B cell (primary cell): Measurements from ENCODE around the gene CYB561D1. TPM values are rescaled to one million over a fixed set of nuclear protein-coding genes. Genes with fewer than 3 reads are reported as not detected.

Source experiments
- ATAC-seq: fragments of 200-7000 bp; cut with Tn5 transposase; one replicate; pipeline ENCODE4 v1.10.0; 2021; ENCODE audit warnings: low read depth, mild to moderate bottlenecking, moderate number of reproducible peaks, moderate library complexity
- CTCF ChIA-PET: fragments of 350-600 bp; sonication (Branson Sonifier 250); formaldehyde crosslinking; loops from one replicate; lab custom pipeline; 2021; ENCODE audit warnings: antibody characterized with exemption, inconsistent platforms; lab: Charles Lee
- POLR2A ChIA-PET: fragments of 350-600 bp; sonication (Branson Sonifier 250); formaldehyde crosslinking; loops from one replicate; lab custom pipeline; 2021; ENCODE audit warnings: antibody characterized with exemption; lab: Charles Lee
- DNase-seq: peaks from one replicate; pipeline ENCODE4 v3.0.0; 2013
- H2AFZ ChIP-seq: 2 replicates; pipeline ENCODE4 v1.6.1; 2012; ENCODE audit warnings: mild to moderate bottlenecking, low read depth, low read length; ENCODE audit not compliant: insufficient read depth, poor library complexity, severe bottlenecking
- H3K27ac ChIP-seq, 2 donors: 1 replicate in 1 of 2; 2 replicates in 1 of 2; pipeline ENCODE4 v1.5.1; 2012 to 2013; ENCODE audit warnings: low read length in 2 of 2, mild to moderate bottlenecking in 2 of 2, moderate library complexity in 1 of 2
- H3K27me3 ChIP-seq, 4 experiments: fragments of 200-600 bp in 1 of 4; sonication (generic) in 1 of 4; replicated peaks in 1 of 4; 1 replicate in 2 of 4; 2 replicates in 2 of 4; pipeline versions ENCODE4 v1.6.1 to v1.7.0; 2013 to 2016; ENCODE audit warnings: low read length in 3 of 4, mild to moderate bottlenecking in 2 of 4, mixed read lengths in 1 of 4, moderate library complexity in 1 of 4; ENCODE audit not compliant: insufficient read depth in 4 of 4, control insufficient read depth in 3 of 4; ENCODE audit errors: control extremely low read depth in 1 of 4
- H3K36me3 ChIP-seq, 2 experiments: replicated peaks in 1 of 2; 1 replicate in 1 of 2; 2 replicates in 1 of 2; pipeline versions ENCODE4 v1.6.1 to v1.7.1; 2013; ENCODE audit warnings: low read length in 1 of 2; ENCODE audit not compliant: insufficient read depth in 2 of 2, control insufficient read depth in 1 of 2; ENCODE audit errors: control extremely low read depth in 1 of 2, extremely low read depth in 1 of 2
- H3K4me1 ChIP-seq, 2 donors: fragments of 200-600 bp in 1 of 2; sonication (generic) in 1 of 2; 1 replicate in 1 of 2; 2 replicates in 1 of 2; pipeline versions ENCODE4 v1.5.1 to v1.6.1; 2013 to 2017; ENCODE audit warnings: low read length in 2 of 2; ENCODE audit not compliant: control insufficient read depth in 2 of 2, insufficient read depth in 2 of 2
- H3K4me2 ChIP-seq: replicated peaks from 2 replicates; pipeline ENCODE3; 2012; ENCODE audit warnings: mild to moderate bottlenecking, low read depth, low read length; ENCODE audit not compliant: poor library complexity, severe bottlenecking
- H3K4me3 ChIP-seq, 5 experiments: fragments of 200-600 bp in 1 of 5; sonication (generic) in 1 of 5; 1 replicate in 3 of 5; 2 replicates in 2 of 5; pipeline versions ENCODE4 v1.5.1 to v1.7.0; 2011 to 2016; ENCODE audit warnings: low read length in 4 of 5, mild to moderate bottlenecking in 4 of 5, low read depth in 2 of 5, control low read depth in 1 of 5, moderate library complexity in 1 of 5; ENCODE audit not compliant: insufficient read depth in 1 of 5; ENCODE audit errors: control extremely low read depth in 1 of 5, extremely low read depth in 1 of 5
- H3K79me2 ChIP-seq: fragments of 200-600 bp; sonication (generic); one replicate; pipeline ENCODE4 v1.6.0; 2016; ENCODE audit warnings: low read length; ENCODE audit not compliant: control insufficient read depth, insufficient read depth
- H3K9ac ChIP-seq: fragments of 200-600 bp; sonication (generic); 2 replicates; pipeline ENCODE4 v1.6.1; 2017; ENCODE audit warnings: mild to moderate bottlenecking, low read length, moderate library complexity
- H3K9me3 ChIP-seq, 3 donors: one replicate each; pipeline versions ENCODE4 v1.6.1 to v1.7.1; 2013; ENCODE audit warnings: low read length in 2 of 3; ENCODE audit not compliant: control insufficient read depth in 2 of 3, insufficient read depth in 1 of 3; ENCODE audit errors: control extremely low read depth in 1 of 3
- H4K20me1 ChIP-seq: 2 replicates; pipeline ENCODE4 v1.6.0; 2012; ENCODE audit warnings: mild to moderate bottlenecking, low read length; ENCODE audit not compliant: insufficient read depth, control insufficient read depth, poor library complexity, severe bottlenecking
- H3K27ac Mint-ChIP-seq: one replicate; pipeline ENCODE4 v1.8.0; 2021; ENCODE audit warnings: mixed read lengths
- H3K27me3 Mint-ChIP-seq: one replicate; pipeline ENCODE4 v1.8.0; 2021; ENCODE audit warnings: mixed read lengths
- H3K4me1 Mint-ChIP-seq: one replicate; pipeline ENCODE4 v1.8.0; 2021; ENCODE audit warnings: mixed read lengths
- H3K4me3 Mint-ChIP-seq: one replicate; pipeline ENCODE4 v1.8.0; 2021; ENCODE audit warnings: mixed read lengths
- H3K9me3 Mint-ChIP-seq: one replicate; pipeline ENCODE4 v1.8.0; 2022; ENCODE audit warnings: mixed read lengths; ENCODE audit not compliant: insufficient read depth
- EZH2 ChIP-seq: IDR thresholded peaks from 2 replicates; pipeline ENCODE4 v1.6.1; 2012; ENCODE audit warnings: borderline replicate concordance, low read depth, mild to moderate bottlenecking, moderate library complexity, low read length; ENCODE audit not compliant: insufficient read depth, poor library complexity, severe bottlenecking
- WGBS: methylation state at CpG from one replicate; pipeline ENCODE4 v1.1.5; 2013; ENCODE audit warnings: missing lambda C conversion rate; ENCODE audit not compliant: insufficient coverage; 5-methylcytosine and 5-hydroxymethylcytosine counted together
- intact Hi-C: fragments of 100-400 bp; cut with micrococcal nuclease; formaldehyde crosslinking; loops from one replicate; pipeline ENCODE4 v1.10.0; 2022
- polyA plus RNA-seq: library from polyadenylated mRNA; depleted of rRNA; stranded (reverse); fragments of >200 nt; gene quantifications from 2 replicates; pipeline ENCODE4 v1.2.3, GENCODE V29; 2012
- total RNA-seq, 2 donors: library from RNA; stranded (reverse); fragments of 120-200 nt in 1 of 2; gene quantifications; 1 replicate in 1 of 2; 2 replicates in 1 of 2; pipeline versions ENCODE4 v1.2.3 to v1.2.4, GENCODE V29; 2013 to 2022
- TF ChIP-seq, protein P1 (sequence below): fragments of 200-600 bp; IDR thresholded peaks from one replicate; pipeline ENCODE4 v1.8.0; 2022; ENCODE audit warnings: antibody characterized with exemption, mild to moderate bottlenecking

Gene CYB561D1
- total and polyA plus RNA-seq, 2 donors (not counting 1 experiment from before 2014, with no cell fraction given) = 16.1 to 28.0 TPM

DNA sequence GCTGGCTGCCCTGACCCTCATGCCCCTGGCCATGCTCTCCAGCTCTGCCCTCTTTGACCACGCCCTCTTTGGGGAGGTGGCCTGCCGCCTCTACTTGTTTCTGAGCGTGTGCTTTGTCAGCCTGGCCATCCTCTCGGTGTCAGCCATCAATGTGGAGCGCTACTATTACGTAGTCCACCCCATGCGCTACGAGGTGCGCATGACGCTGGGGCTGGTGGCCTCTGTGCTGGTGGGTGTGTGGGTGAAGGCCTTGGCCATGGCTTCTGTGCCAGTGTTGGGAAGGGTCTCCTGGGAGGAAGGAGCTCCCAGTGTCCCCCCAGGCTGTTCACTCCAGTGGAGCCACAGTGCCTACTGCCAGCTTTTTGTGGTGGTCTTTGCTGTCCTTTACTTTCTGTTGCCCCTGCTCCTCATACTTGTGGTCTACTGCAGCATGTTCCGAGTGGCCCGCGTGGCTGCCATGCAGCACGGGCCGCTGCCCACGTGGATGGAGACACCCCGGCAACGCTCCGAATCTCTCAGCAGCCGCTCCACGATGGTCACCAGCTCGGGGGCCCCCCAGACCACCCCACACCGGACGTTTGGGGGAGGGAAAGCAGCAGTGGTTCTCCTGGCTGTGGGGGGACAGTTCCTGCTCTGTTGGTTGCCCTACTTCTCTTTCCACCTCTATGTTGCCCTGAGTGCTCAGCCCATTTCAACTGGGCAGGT is 49.5 kb downstream of the CYB561D1 start:
- Histone ChIP-seq H4K20me1 (no peaks in the 10 kb centered on the region), H3K9me3 (no peaks in the 10 kb centered on the region), H3K4me3 (no peak overlapping the region), H3K4me2 (no peak overlapping the region), H3K79me2 (peaks cover 20% of the 10 kb centered on the region), H3K27me3 (no peaks in the 10 kb centered on the region), H3K4me1 (peaks cover 14 to 17% of the 10 kb centered on the region in 2 donors), H2AFZ (no peak overlapping the region), H3K27ac (no peak overlapping the region), H3K9ac (no peak overlapping the region), H3K36me3 (no peaks in the 10 kb centered on the region)
- no peak for TF ChIP-seq EZH2
- TF ChIP-seq, protein P1, sequence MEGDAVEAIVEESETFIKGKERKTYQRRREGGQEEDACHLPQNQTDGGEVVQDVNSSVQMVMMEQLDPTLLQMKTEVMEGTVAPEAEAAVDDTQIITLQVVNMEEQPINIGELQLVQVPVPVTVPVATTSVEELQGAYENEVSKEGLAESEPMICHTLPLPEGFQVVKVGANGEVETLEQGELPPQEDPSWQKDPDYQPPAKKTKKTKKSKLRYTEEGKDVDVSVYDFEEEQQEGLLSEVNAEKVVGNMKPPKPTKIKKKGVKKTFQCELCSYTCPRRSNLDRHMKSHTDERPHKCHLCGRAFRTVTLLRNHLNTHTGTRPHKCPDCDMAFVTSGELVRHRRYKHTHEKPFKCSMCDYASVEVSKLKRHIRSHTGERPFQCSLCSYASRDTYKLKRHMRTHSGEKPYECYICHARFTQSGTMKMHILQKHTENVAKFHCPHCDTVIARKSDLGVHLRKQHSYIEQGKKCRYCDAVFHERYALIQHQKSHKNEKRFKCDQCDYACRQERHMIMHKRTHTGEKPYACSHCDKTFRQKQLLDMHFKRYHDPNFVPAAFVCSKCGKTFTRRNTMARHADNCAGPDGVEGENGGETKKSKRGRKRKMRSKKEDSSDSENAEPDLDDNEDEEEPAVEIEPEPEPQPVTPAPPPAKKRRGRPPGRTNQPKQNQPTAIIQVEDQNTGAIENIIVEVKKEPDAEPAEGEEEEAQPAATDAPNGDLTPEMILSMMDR = no peak
- intact Hi-C loops = no loop called here
- Mint-ChIP-seq H3K9me3 (no peaks in the 10 kb centered on the region), H3K27me3 (peaks cover 3% of the 10 kb centered on the region), H3K27ac (no peak overlapping the region), H3K4me3 (no peak overlapping the region), H3K4me1 (peaks cover 21% of the 10 kb centered on the region)
- 95% methylated on average over 24 of the region's 24 CpGs for WGBS
- ChIA-PET CTCF (interaction anchor here (1.0 to 7.8 kb wide), 6 partner anchors 11 to 441 kb away, joined by 3 to 276 read pairs (median 24); partner anchors contain the start of gene AHCYL1), POLR2A (no interaction called here)
- ATAC-seq (no peak), DNase-seq (no peak)
